GM12878 (cell line): ENCODE measurements around the gene ACOT13. TPM values are rescaled to one million over a fixed set of nuclear protein-coding genes. Genes with fewer than 3 reads are reported as not detected.

Experiments
- ATAC-seq: fragments of 200-7000 bp; cut with Tn5 transposase; 3 replicates; pipeline ENCODE4 v1.9.1; 2020; ENCODE audit warnings: mild to moderate bottlenecking, moderate library complexity
- BruUV-seq: library from RNA; stranded (reverse); fragments of 400-500 nt; replicated peaks from 2 replicates; lab custom pipeline; 2021; lab: Mats Ljungman, UMichigan
- CTCF ChIA-PET: fragments of 300-600 bp; sonication (Branson Sonifier 250); formaldehyde crosslinking; extraction: SDS; loops from one replicate; lab custom pipeline; 2021; ENCODE audit warnings: inconsistent platforms; lab: Yijun Ruan, JAX
- POLR2A ChIA-PET: fragments of 350-600 bp; formaldehyde crosslinking; extraction: SDS; loops from one replicate; lab custom pipeline; 2021; ENCODE audit warnings: inconsistent platforms; lab: Charles Lee
- RAD21 ChIA-PET: fragments of 300-600 bp; sonication (Branson Sonifier 250); formaldehyde crosslinking; loops from one replicate; lab custom pipeline; 2023; ENCODE audit warnings: antibody characterized with exemption; ENCODE audit not compliant: unreplicated experiment; lab: Charles Lee
- SMC1A ChIA-PET: fragments of 300-600 bp; sonication (Branson Sonifier 250); formaldehyde crosslinking; loops from one replicate; lab custom pipeline; 2023; ENCODE audit not compliant: unreplicated experiment, uncharacterized antibody; lab: Charles Lee
- DNase-seq: peaks from one replicate; pipeline ENCODE4 v3.0.0-alpha.2; 2011; ENCODE audit warnings: low read depth, low spot score
- FAIRE-seq: peaks from 3 replicates; lab custom pipeline; 2011; peaks lifted over from hg19 to GRCh38; lab: Jason Lieb, UNC
- H2AFZ ChIP-seq: 2 replicates; pipeline ENCODE4 v1.6.0; 2011; ENCODE audit warnings: low read depth, low read length, control low read depth; ENCODE audit not compliant: control insufficient read depth
- H3K27ac ChIP-seq: 2 replicates; pipeline ENCODE4 v1.5.1; 2011; ENCODE audit warnings: control low read depth; ENCODE audit not compliant: control insufficient read depth, insufficient read depth
- H3K27me3 ChIP-seq, 2 experiments: replicated peaks in 1 of 2; 2 replicates each; pipeline versions ENCODE4 v1.6.0 to v1.6.1; 2011; ENCODE audit warnings: low read length in 1 of 2; ENCODE audit not compliant: control insufficient read depth in 2 of 2, insufficient read depth in 2 of 2
- H3K36me3 ChIP-seq, 2 experiments: 2 replicates each; pipeline ENCODE4 v1.5.1; 2011; ENCODE audit warnings: low read length in 1 of 2; ENCODE audit not compliant: control insufficient read depth in 2 of 2, insufficient read depth in 2 of 2
- H3K4me1 ChIP-seq: 2 replicates; pipeline ENCODE4 v1.6.1; 2011; ENCODE audit warnings: mild to moderate bottlenecking, low read length, moderate library complexity, mixed read lengths; ENCODE audit not compliant: control insufficient read depth, insufficient read depth
- H3K4me2 ChIP-seq: 2 replicates; pipeline ENCODE4 v1.6.0; 2011; ENCODE audit warnings: control low read depth; ENCODE audit not compliant: control insufficient read depth, insufficient read depth
- H3K4me3 ChIP-seq: fragments of 200-600 bp; sonication (generic); 2 replicates; pipeline ENCODE4 v1.5.1; 2016
- H3K79me2 ChIP-seq: 2 replicates; pipeline ENCODE4 v1.6.0; 2011; ENCODE audit warnings: low read length; ENCODE audit not compliant: control insufficient read depth, insufficient read depth
- H3K9ac ChIP-seq: 2 replicates; pipeline ENCODE4 v1.8.0; 2011; ENCODE audit warnings: low read length, control low read depth, mixed read lengths; ENCODE audit not compliant: control insufficient read depth, insufficient read depth
- H3K9me3 ChIP-seq: replicated peaks from 3 replicates; pipeline ENCODE4 v1.5.1; 2011; ENCODE audit warnings: mild to moderate bottlenecking, low read length; ENCODE audit not compliant: control insufficient read depth, insufficient read depth
- H4K20me1 ChIP-seq: 2 replicates; pipeline ENCODE4 v1.6.0; 2011; ENCODE audit not compliant: control insufficient read depth, insufficient read depth
- CHD1 ChIP-seq: IDR thresholded peaks from 2 replicates; pipeline ENCODE4 v1.6.1; 2012; ENCODE audit warnings: low read depth, low read length, improper control_type of control experiment
- CHD4 ChIP-seq: fragments of 200-600 bp; sonication (generic); IDR thresholded peaks from 2 replicates; pipeline ENCODE4 v1.6.1; 2016; ENCODE audit warnings: mild to moderate bottlenecking
- CTCF ChIP-seq, 3 experiments: IDR thresholded peaks in 2 of 3; conservative IDR thresholded peaks in 1 of 3; 2 replicates each; pipeline ENCODE4 v1.5.1; 2011; ENCODE audit warnings: low read depth in 3 of 3, low read length in 3 of 3, mild to moderate bottlenecking in 3 of 3, control low read depth in 2 of 3, moderate library complexity in 2 of 3, inconsistent platforms in 1 of 3, mixed read lengths in 1 of 3; ENCODE audit not compliant: control insufficient read depth in 2 of 3, insufficient read depth in 1 of 3; ENCODE audit errors: extremely low read depth in 1 of 3
- KAT2A ChIP-seq: conservative IDR thresholded peaks from 2 replicates; pipeline ENCODE4 v1.6.1; 2011; ENCODE audit warnings: low read depth, low read length; ENCODE audit not compliant: control insufficient read depth
- MTA3 ChIP-seq: IDR thresholded peaks from 2 replicates; pipeline ENCODE4 v1.6.1; 2012; ENCODE audit warnings: low read length, inconsistent platforms, borderline replicate concordance
- RB1 ChIP-seq: fragments of 450-650 bp; formaldehyde crosslinking; IDR thresholded peaks from 2 replicates; pipeline ENCODE4 v1.6.1; 2017; ENCODE audit warnings: mild to moderate bottlenecking, borderline replicate concordance
- SMC3 ChIP-seq: IDR thresholded peaks from 2 replicates; pipeline ENCODE4 v1.6.1; 2011; ENCODE audit warnings: low read length, improper control_type of control experiment, borderline replicate concordance
- YY1 ChIP-seq: IDR thresholded peaks from 2 replicates; pipeline ENCODE4 v1.6.1; 2011; ENCODE audit warnings: low read depth, mild to moderate bottlenecking, low read length
- WGBS: methylation state at CpG from one replicate; pipeline ENCODE4 v1.1.6; 2016; ENCODE audit warnings: low lambda C conversion rate; ENCODE audit not compliant: insufficient replicate concordance, insufficient coverage; ENCODE audit errors: missing lambda C conversion rate; 5-methylcytosine and 5-hydroxymethylcytosine counted together
- in situ Hi-C: fragments of 300-500 bp; cut with MboI; formaldehyde crosslinking; loops from 9 replicates; pipeline ENCODE4 v1.14.3; 2018; ENCODE audit warnings: mixed read lengths
- intact Hi-C: fragments of 100-400 bp; cut with micrococcal nuclease; formaldehyde crosslinking; loops from one replicate; pipeline ENCODE4 v1.14.2; 2022; ENCODE audit not compliant: unreplicated experiment
- polyA plus RNA-seq, 11 experiments: library from polyadenylated mRNA; depleted of rRNA in 4 of 11; unstranded in 6 of 11; stranded (reverse) in 5 of 11; fragments of >200 nt; fragmentation: Nextera tagmentation in 4 of 11; fragmentation: Illumina TruSeq in 1 of 11; extraction: Ambion mirVana in 4 of 11; extraction: Trizol in 1 of 11; gene quantifications; 1 replicate in 1 of 11; 2 replicates in 10 of 11; pipeline versions ENCODE4 v1.2.1 to v1.2.3, GENCODE V29; 2011 to 2016; ENCODE audit warnings: inconsistent platforms in 2 of 11, missing spikeins in 2 of 11, low read depth in 1 of 11
- total RNA-seq, 4 experiments: library from RNA; depleted of rRNA in 3 of 4; stranded (reverse); fragments of >200 nt in 3 of 4; fragmentation: Illumina TruSeq in 1 of 4; extraction: Trizol in 1 of 4; gene quantifications; 2 replicates each; pipeline versions ENCODE4 v1.2.1 to v1.2.3, GENCODE V29; 2013 to 2021

ACOT13 gene
- total and polyA plus RNA-seq, 10 of the 15 experiments (the other 5 are each of a cell fraction or from before 2014, with no cell fraction given): 6.0 to 60.6 (median 36.6) TPM

GRCh38 chr6:24650365-24650764 is 16.5 kb upstream of the ACOT13 start:
- Histone ChIP-seq H3K27ac (no peak overlapping the region), H3K36me3 (peaks cover 2 to 10% of the 10 kb centered on the region in 2 experiments; a peak in 3 of 4 replicates), H3K4me2 (no peak overlapping the region), H3K27me3 (no peaks in the 10 kb centered on the region), H2AFZ (no peak overlapping the region), H3K79me2 (no peaks in the 10 kb centered on the region), H3K9ac (no peak overlapping the region), H4K20me1 (no peaks in the 10 kb centered on the region), H3K4me3 (no peak overlapping the region), H3K4me1 (peaks cover 4% of the 10 kb centered on the region), H3K9me3 (no peaks in the 10 kb centered on the region)
- RAD21 ChIA-PET: no interaction called here
- ATAC-seq (no peak), FAIRE-seq (no peak), DNase-seq (no peak)
- 88% methylated on average over 3 of the region's 3 CpGs for WGBS
- CTCF ChIA-PET: interaction anchor here (0.8 kb wide), 1 partner anchor 69 kb away, joined by 3 read pairs; no protein-coding TSS in a partner anchor
- SMC1A ChIA-PET: interaction anchor here (0.8 kb wide), 1 partner anchor 135 kb away, joined by 4 read pairs; no protein-coding TSS in a partner anchor
- POLR2A ChIA-PET: no interaction called here
- in situ Hi-C loops: no loop called here
- TSS peak; percentile 57 for BruUV-seq
- intact Hi-C loops: no loop called here
- TF ChIP-seq CHD1: no peak
- no peak for TF ChIP-seq RB1
- TF ChIP-seq CTCF (IDR thresholded peaks at IDR 0.05 in 2 of 3, conservative IDR thresholded peaks at IDR 0.05 in 1 of 3; ENCODE audit: control insufficient read depth in 2 of 3, extremely low read depth in 1 of 3, insufficient read depth in 1 of 3, low read depth in 3 of 3, low read length in 3 of 3): no peak
- no peak for TF ChIP-seq CHD4
- TF ChIP-seq KAT2A: no peak
- no peak for TF ChIP-seq YY1
- TF ChIP-seq MTA3: no peak
- no peak for TF ChIP-seq SMC3
